GM18873 (cell line): Measurements from ENCODE around the gene SLC25A12.
"Not testable (repeated sequence)": the region's sequence is repeated elsewhere in the genome, so short reads cannot be mapped to it uniquely, and the experiment has no call there.

Experiments used
- ATAC-seq: cut with Tn5 transposase; IDR thresholded peaks from one replicate; pipeline ENCODE4 v1.9.1; 2021; ENCODE audit warnings: mild to moderate bottlenecking, moderate library complexity, moderate number of reproducible peaks; ENCODE audit not compliant: unreplicated experiment, low FRiP score

The SLC25A12 gene

DNA sequence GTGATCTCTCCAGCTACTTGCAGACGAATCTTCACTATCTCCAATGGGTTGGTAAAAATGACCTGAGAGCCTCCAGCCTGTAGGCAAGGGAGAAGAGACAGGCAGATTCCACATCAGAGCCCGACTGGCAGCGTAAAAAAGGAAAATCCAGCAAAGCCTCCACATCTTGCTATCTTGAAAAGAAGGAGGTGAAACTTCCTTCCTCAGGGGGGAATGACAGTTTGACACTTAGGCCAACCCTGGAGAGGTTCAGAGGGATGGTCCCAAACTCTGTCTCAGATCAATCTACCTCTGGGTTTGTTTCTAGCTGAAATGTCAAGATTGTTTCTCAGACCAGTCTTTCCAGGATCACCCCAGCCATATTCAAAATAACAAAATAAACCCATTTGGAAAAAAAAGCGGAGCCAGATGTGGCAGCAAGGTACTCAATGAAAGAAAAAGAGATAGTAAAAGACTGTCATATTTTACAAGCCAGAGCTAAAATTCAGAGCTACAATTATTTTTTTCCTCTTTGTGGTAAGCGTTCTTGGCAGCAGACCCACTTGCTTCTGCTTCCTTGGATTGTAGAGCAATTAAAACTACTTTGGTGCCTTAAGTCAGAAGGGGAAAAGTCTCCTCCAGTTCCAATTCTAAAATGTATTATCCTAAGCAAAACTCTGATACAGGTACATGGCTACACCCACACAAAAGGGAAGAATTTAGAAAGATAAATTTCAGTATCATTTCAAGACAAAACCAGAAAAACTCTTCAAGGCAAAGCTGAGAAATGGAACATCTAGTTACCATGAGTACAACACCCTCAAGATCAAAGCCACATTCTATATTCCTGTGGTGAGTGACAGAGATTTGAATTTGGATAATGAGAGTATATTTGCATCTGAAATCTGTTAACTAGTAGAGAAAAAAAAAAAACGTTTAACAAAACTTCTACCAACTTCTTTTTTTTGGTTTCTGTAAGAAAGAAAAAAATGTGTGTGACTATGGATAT, 100.1 kb downstream of the SLC25A12 start:
- no peak for ATAC-seq

DNA sequence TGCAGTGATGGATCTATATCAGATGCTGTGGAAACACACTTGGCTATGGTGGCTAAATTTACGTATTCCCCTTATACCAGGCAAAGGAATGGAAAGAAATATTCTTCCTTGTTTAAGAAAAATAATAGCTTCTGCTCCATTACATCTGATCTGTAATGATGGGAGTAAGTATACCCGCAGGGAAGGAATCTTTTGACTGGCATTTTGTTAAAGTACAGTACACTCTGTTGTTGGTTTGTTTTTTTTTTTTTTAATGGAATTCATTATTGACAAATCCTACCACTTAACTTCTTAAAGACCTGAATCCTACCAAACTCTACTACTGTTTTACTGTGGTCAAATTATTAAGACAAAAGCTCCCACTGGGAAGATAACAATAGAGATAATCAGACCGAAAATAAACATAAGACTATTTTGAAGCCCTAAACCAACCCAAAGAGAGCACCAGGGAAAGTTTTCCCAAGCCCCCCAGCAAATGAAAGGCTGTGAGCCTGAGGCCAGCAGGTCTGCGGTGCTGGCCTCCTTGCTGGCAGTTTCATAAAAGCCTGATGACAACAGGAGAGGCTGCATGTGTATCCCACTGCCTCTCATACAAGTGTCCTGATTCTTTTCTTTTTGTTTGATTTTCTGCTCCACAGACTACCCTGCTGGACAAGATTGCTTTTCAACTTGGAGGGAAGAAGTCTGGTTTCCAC, 101.0 kb downstream of the SLC25A12 start:
- no peak for ATAC-seq

DNA sequence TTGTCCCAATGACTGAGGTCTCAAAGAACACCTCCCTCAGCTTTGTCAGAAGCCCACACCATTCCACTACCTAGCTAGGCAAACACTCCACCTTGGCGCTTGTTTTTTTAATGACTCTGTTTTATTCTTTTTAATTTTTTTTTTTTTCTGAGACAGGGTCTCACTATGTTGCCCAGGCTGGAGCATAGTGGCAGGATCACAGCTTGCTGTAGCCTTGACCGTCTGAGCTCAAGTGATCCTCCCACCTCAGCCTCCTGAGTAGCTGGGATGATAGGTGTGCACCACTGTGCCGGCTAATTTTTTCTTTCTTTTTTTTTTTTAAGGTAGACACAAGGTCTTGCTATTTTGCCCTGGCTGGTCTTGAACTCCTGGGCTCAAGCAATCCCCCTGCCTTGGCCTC, 101.9 kb downstream of the SLC25A12 start:
- no peak for ATAC-seq

DNA sequence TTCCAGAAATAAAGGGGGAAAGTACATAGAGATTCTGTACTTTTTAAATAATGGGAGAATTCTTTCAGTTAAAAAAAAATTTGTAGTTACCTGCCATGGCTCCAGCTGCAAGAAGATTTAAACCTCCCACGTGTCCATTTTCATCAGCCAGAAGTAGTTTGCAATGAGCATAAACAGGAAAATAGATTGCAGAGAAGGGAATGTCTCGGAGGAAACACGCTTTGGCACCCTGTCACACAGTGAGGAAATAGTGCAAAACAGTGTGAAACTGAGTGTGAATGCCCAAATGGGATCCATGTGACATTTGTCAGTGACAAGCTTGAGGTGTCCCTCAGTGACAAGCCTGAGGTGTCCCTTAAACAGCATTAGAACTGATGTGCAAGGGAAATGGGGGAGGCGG, 102.7 kb downstream of the SLC25A12 start:
- ATAC-seq: no peak

DNA sequence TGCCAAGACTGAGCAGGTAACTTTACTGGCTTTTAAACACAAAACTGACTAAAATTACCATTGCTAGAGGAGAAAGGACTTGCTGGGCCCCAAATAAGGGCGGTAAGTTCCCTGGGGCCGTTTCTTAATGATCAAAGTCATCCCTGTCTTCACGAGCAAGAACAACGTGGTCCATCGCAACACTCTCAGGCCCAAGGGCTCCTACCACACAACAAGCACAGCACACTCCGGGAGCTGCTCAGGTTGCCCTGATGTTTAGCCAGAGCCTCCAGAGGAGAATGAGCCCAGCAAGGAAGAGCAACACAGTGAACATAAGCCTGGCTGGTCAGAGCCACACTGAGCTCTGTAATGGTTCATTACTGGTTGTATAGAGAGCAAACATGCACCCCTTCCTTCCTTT, 104.1 kb downstream of the SLC25A12 start:
- ATAC-seq: no peak

GRCh38 chr2:171788316-171788993, 105.6 kb downstream of the SLC25A12 start:
- no peak for ATAC-seq

DNA sequence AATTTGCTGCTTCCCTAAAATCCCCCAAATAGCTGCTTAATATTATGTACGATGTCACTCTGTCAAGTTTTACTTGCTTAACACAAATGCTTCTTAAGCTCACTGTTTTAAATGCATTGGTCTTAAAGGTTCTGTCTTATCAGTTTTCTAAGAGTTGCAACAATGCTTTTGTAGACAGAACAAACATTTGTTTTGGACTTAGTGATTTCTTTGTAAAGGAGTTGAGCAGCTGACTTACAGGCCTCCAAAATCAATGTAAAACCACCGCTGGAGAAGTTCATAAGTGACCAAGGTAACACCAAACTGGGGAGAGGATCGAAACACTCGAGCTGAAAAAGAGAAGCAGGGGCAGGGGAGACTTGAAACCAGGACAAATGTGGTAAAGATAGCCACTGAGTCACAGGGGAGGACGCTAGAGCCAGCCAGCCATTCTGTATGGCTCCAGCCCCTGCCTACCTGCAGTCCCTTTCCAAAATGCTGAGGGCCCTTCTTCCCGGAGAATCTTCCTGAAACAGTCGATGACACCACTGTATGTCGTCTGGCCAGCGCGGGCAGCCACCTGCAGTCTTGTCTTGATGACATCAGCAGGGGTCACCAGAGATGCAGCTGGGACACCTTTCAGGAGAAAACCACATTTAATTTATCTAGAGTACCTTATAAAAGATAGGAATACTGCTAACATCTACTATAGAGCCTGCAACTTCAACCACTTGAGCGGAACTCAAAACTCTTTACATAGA, 106.5 kb downstream of the SLC25A12 start:
- no peak for ATAC-seq

GRCh38 chr2:171785450-171785849, 108.6 kb downstream of the SLC25A12 start:
- no peak for ATAC-seq

DNA sequence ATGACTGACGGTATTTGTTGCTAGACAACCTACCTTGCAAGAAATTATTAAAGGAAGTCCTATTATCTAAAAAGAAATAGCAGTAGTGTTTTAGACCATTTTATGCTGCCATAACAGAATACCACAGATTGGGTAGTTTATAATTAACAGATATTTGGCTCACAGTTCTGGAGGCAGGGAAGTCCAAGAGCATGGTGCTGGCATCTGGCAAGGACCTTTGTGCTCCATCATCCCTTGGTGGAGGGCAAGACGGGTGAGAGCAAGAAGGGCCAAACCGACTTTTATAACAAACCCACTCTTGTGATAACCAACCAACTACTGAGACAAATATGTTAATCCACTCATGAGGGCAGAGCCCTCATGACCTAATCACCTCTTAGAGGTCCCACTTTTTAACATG, 115.5 kb downstream of the SLC25A12 start:
- no peak for ATAC-seq

GRCh38 chr2:171774581-171774980, 119.5 kb downstream of the SLC25A12 start:
- not testable (repeated sequence) for ATAC-seq

DNA sequence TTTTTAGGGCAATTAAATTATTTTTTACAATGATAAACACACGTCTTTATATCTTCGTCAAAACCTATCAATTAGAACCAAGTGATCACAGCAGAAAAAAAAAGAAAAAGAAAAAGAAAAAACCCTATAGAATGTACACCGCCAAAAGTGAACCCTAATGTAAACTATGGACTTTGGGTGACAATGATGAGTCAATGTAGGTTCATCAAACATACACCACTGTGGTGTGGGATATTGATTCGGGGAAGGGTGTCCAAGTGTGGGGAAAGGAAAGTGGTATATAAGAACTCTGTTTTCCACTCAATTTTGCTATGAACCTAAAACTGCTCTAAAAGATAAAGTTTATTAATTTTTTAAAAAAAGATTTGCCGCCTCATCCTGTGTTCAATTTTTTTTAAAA, 121.7 kb downstream of the SLC25A12 start:
- ATAC-seq: no peak

DNA sequence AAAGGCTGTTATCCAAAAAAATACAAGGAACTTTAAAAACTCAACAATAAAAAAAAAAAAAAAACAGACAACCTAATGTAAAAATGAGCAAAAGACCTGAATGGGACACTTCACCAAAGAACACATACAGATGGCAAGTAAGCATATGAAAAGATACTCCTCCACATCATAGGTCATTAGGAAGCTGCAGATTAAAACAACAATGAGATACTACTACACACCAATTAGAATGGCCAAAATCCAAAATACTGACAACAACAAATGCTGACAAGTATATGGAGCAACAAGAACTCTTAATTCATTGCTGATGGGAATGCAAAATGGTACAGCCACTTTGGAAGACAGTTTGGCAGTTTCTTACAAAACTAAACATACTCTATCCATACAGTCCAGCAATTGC, 122.6 kb downstream of the SLC25A12 start:
- ATAC-seq: no peak

DNA sequence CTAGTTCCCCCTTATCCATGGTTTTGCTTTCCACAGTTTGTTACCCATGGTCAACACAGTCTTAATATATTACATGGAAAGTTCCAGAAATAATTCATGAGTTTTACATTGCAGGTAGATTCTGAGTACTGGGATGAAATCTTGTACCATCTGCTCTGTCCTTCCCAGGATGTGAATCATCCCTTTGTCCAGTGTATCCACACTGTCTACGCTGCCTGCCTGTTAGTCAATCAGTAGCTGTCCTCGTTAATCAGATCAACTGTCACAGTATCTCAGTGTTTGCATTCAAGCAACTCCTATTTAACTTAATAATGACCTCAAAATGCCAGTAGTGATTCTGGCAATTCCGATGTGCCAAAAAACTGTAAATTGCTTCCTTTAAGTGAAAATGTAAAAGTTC, 130.4 kb downstream of the SLC25A12 start:
- no peak for ATAC-seq

- ATAC-seq: no peak
Observed at GRCh38 chr2:171762879-171763573, 131.0 kb downstream of the SLC25A12 start.

DNA sequence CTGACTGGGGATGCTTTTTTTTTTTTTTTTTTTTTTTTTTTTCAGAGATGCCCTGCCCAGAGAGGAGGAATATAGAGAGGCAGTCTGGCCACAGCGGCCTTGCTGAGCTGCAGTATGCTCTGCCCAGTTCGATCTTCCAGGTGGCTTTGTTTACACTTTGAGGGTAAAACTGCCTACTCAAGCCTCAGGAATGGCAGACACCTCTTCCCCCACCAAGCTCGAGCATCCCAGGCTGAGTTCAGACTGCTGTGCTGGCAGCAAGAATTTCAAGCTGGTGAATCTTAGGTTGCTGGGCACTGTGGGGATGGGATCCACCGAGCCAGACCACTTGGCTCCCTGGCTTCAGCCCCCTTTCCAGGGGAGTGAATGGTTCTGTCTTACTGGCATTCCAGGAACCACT, 132.9 kb downstream of the SLC25A12 start:
- not testable (repeated sequence) for ATAC-seq

- not testable (repeated sequence) for ATAC-seq
Observed at GRCh38 chr2:171758762-171759161, 135.3 kb downstream of the SLC25A12 start.

- ATAC-seq: no peak
Observed at GRCh38 chr2:171754254-171754939, 139.6 kb downstream of the SLC25A12 start.

GRCh38 chr2:171747371-171747770, 146.7 kb downstream of the SLC25A12 start:
- no peak for ATAC-seq

- no peak for ATAC-seq
Observed at GRCh38 chr2:171745806-171746205, 148.2 kb downstream of the SLC25A12 start.
